HL-60 (cell line): ENCODE results near the gene KANSL1.

Experiments
- POLR2AphosphoS5 ChIP-seq: IDR thresholded peaks from 2 replicates; pipeline ENCODE4 v1.6.1; 2012; ENCODE audit warnings: low read depth
- SPI1 ChIP-seq: IDR thresholded peaks from 2 replicates; pipeline ENCODE4 v1.6.1; 2012; ENCODE audit warnings: low read depth, mild to moderate bottlenecking, borderline replicate concordance
- TF ChIP-seq, protein P1 (sequence below): IDR thresholded peaks from one replicate; pipeline ENCODE4 v1.5.1; 2011; ENCODE audit warnings: low read length, control low read depth, inconsistent platforms; ENCODE audit not compliant: insufficient read depth
- TF ChIP-seq, protein P2 (sequence below): IDR thresholded peaks from 2 replicates; pipeline ENCODE4 v1.6.1; 2012; ENCODE audit warnings: low read depth; ENCODE audit not compliant: insufficient replicate concordance

DNA sequence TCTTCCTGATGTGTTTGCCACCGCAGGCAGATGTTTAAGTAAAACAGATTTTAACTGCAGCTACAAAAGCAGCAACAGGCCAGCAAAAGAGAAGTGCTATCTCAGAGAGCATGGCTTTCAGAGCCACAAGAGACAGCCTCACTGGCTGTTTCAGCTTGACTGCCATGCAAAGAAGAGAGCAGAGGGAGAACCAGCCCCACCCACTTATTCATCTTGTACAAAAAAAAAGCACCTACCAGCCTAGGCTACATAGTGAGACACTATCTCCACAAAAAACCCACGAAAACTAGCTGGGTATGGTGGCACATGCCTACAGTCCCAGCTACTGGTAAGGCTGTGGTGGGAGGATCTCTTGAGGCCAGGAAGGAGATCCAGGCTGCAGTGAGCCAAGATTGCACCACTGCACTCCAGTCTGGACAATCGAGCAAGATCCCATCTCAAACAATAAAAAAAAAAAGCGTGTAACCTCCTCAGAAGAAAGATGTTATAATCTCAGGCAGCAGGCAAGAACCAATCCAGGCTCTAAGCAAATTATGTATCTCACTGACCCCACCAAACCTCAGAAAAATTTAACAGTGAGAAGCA is 164.2 kb downstream of the KANSL1 start:
- TF ChIP-seq, protein P1, sequence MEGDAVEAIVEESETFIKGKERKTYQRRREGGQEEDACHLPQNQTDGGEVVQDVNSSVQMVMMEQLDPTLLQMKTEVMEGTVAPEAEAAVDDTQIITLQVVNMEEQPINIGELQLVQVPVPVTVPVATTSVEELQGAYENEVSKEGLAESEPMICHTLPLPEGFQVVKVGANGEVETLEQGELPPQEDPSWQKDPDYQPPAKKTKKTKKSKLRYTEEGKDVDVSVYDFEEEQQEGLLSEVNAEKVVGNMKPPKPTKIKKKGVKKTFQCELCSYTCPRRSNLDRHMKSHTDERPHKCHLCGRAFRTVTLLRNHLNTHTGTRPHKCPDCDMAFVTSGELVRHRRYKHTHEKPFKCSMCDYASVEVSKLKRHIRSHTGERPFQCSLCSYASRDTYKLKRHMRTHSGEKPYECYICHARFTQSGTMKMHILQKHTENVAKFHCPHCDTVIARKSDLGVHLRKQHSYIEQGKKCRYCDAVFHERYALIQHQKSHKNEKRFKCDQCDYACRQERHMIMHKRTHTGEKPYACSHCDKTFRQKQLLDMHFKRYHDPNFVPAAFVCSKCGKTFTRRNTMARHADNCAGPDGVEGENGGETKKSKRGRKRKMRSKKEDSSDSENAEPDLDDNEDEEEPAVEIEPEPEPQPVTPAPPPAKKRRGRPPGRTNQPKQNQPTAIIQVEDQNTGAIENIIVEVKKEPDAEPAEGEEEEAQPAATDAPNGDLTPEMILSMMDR = no peak
- TF ChIP-seq, protein P2, sequence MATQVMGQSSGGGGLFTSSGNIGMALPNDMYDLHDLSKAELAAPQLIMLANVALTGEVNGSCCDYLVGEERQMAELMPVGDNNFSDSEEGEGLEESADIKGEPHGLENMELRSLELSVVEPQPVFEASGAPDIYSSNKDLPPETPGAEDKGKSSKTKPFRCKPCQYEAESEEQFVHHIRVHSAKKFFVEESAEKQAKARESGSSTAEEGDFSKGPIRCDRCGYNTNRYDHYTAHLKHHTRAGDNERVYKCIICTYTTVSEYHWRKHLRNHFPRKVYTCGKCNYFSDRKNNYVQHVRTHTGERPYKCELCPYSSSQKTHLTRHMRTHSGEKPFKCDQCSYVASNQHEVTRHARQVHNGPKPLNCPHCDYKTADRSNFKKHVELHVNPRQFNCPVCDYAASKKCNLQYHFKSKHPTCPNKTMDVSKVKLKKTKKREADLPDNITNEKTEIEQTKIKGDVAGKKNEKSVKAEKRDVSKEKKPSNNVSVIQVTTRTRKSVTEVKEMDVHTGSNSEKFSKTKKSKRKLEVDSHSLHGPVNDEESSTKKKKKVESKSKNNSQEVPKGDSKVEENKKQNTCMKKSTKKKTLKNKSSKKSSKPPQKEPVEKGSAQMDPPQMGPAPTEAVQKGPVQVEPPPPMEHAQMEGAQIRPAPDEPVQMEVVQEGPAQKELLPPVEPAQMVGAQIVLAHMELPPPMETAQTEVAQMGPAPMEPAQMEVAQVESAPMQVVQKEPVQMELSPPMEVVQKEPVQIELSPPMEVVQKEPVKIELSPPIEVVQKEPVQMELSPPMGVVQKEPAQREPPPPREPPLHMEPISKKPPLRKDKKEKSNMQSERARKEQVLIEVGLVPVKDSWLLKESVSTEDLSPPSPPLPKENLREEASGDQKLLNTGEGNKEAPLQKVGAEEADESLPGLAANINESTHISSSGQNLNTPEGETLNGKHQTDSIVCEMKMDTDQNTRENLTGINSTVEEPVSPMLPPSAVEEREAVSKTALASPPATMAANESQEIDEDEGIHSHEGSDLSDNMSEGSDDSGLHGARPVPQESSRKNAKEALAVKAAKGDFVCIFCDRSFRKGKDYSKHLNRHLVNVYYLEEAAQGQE = no peak
- TF ChIP-seq POLR2AphosphoS5 = no peak
- TF ChIP-seq SPI1 = peak; percentile 13; the same call in 1 of the 2 replicates
